ENCODE measurements around the gene APP. TPM values are rescaled to one million over a fixed set of nuclear protein-coding genes. Genes with fewer than 3 reads are reported as not detected.

The APP gene
- total and polyA plus RNA-seq, 7 donors = 71.7 to 355 (median 270) TPM

GRCh38 chr21:26164311-26164710, 6.3 kb downstream of the APP start:
- intact Hi-C loops (cut with DNase I) = loop anchor here (5.0 kb wide), 1 partner anchor 57 kb away; no protein-coding TSS in a partner anchor
- Histone ChIP-seq H3K4me3 (no peak overlapping the region), H3K4me1 (peaks cover 0 to 43% (median 33%) of the 10 kb centered on the region in 4 donors), H3K9me3 (no peaks in the 10 kb centered on the region), H3K36me3 (no peaks in the 10 kb centered on the region), H3K27ac (no peak overlapping the region), H3K27me3 (no peaks in the 10 kb centered on the region)
- TF ChIP-seq CTCF (IDR thresholded peaks at IDR 0.05) (no peak), EP300 (IDR thresholded peaks at IDR 0.05) (no peak), POLR2AphosphoS5 (IDR thresholded peaks at IDR 0.05) (no peak), POLR2A (IDR thresholded peaks at IDR 0.05) (no peak)
- WGBS, 2 donors = 53 to 72% methylated on average over 2 of the region's 2 CpGs
- DNase-seq = no peak

- Histone ChIP-seq H3K4me3 (no peak overlapping the region), H3K4me1 (peaks cover 0 to 37% (median 22%) of the 10 kb centered on the region in 4 donors), H3K9me3 (no peaks in the 10 kb centered on the region), H3K27me3 (no peaks in the 10 kb centered on the region), H3K27ac (no peak overlapping the region), H3K36me3 (no peaks in the 10 kb centered on the region)
- TF ChIP-seq CTCF (IDR thresholded peaks at IDR 0.05) (no peak), EP300 (IDR thresholded peaks at IDR 0.05) (no peak), POLR2A (IDR thresholded peaks at IDR 0.05) (no peak), POLR2AphosphoS5 (IDR thresholded peaks at IDR 0.05) (no peak)
- 91 to 96% methylated on average over 4 of the region's 4 CpGs for WGBS, 2 donors
- DNase-seq = no peak
- intact Hi-C loops (cut with DNase I) = loop anchor here (5.0 kb wide), 1 partner anchor 55 kb away; no protein-coding TSS in a partner anchor
Observed at GRCh38 chr21:26162081-26162480, 8.5 kb downstream of the APP start.

GRCh38 chr21:26159869-26160268, 10.7 kb downstream of the APP start:
- Histone ChIP-seq H3K27ac (no peak overlapping the region), H3K9me3 (no peaks in the 10 kb centered on the region), H3K4me3 (no peak overlapping the region), H3K27me3 (no peaks in the 10 kb centered on the region), H3K36me3 (no peaks in the 10 kb centered on the region), H3K4me1 (peaks cover 0 to 25% (median 5%) of the 10 kb centered on the region in 4 donors)
- DNase-seq = no peak
- intact Hi-C loops (cut with DNase I) = loop anchor here (5.0 kb wide), 1 partner anchor 53 kb away; no protein-coding TSS in a partner anchor
- no peak for TF ChIP-seq POLR2A (IDR thresholded peaks at IDR 0.05)
- no peak for TF ChIP-seq POLR2AphosphoS5 (IDR thresholded peaks at IDR 0.05)
- no peak for TF ChIP-seq CTCF (IDR thresholded peaks at IDR 0.05)
- TF ChIP-seq EP300 (IDR thresholded peaks at IDR 0.05) = no peak
- WGBS, 2 donors = 94% methylated on average over 1 of the region's 1 CpG

GRCh38 chr21:26157801-26158200, 12.8 kb downstream of the APP start:
- TF ChIP-seq POLR2A (IDR thresholded peaks at IDR 0.05) = no peak
- no peak for TF ChIP-seq EP300 (IDR thresholded peaks at IDR 0.05)
- no peak for TF ChIP-seq CTCF (IDR thresholded peaks at IDR 0.05)
- no peak for TF ChIP-seq POLR2AphosphoS5 (IDR thresholded peaks at IDR 0.05)
- peaks cover 0 to 39% (median 18%) of the 10 kb centered on the region in 4 donors for H3K4me1 ChIP-seq

GRCh38 chr21:26154753-26155152, 15.8 kb downstream of the APP start:
- Histone ChIP-seq H3K4me1 (peaks cover 0 to 29% (median 18%) of the 10 kb centered on the region in 4 donors), H3K4me3 (no peak overlapping the region), H3K36me3 (no peaks in the 10 kb centered on the region), H3K27ac (peak overlapping the region in 1 of 4 donors; percentile 66), H3K9me3 (no peaks in the 10 kb centered on the region), H3K27me3 (no peaks in the 10 kb centered on the region)
- WGBS, 2 donors = 89 to 94% methylated on average over 4 of the region's 4 CpGs
- DNase-seq = no peak
- intact Hi-C loops (cut with DNase I) = no loop called here
- TF ChIP-seq POLR2A (IDR thresholded peaks at IDR 0.05) = no peak
- no peak for TF ChIP-seq CTCF (IDR thresholded peaks at IDR 0.05)
- no peak for TF ChIP-seq POLR2AphosphoS5 (IDR thresholded peaks at IDR 0.05)

More at GRCh38 chr21:26157801-26158200, 12.8 kb downstream of the APP start:
- intact Hi-C loops (cut with DNase I) = no loop called here
- Histone ChIP-seq H3K4me3 (no peak overlapping the region), H3K36me3 (no peaks in the 10 kb centered on the region), H3K27ac (peak overlapping the region in 1 of 4 donors; percentile 24), H3K27me3 (no peaks in the 10 kb centered on the region), H3K9me3 (no peaks in the 10 kb centered on the region)
- 55 to 60% methylated on average over 2 of the region's 2 CpGs for WGBS, 2 donors
- no peak for DNase-seq
